ENCODE measurements around the gene EFCC1. TPM values are rescaled to one million over a fixed set of nuclear protein-coding genes. Genes with fewer than 3 reads are reported as not detected.

Gene EFCC1
- total RNA-seq, 2 donors from 2014 or later, result 1.8 to 4.0 TPM

DNA sequence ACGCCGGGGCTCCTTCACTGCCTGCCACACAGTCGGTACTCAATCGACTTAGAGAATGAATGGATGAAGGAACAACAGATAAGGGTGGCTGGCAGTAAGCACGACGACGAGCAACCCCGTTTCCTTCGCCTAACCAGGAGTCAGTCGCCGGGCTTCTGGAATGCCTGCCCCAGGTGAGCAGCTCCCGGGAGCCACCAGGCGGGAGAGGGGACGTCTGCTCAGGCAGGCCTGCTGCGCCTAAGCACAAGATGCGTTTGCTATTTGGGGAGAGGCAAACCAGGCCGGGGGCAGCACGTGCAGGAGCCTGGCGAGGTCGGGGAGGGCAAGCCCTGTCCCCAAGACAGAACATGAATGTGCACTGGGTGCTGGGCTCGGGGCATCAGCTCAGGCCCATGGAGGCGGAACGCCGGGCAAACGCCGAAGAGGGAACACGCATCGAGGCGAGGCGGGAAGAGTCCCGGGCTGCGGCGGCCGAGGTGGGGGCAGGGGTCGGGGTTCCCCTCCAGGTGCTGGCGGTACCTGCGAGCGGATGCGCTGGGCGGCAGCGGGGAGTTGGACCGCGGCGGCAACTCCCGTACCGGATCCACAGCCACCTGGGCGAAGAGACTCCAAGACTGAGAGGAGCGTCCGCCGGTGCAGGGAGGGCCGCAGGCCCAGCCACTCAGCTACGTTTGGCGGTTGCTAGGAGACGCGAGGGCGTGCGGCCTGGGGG, 7.5 kb upstream of the EFCC1 start, which contains the start of gene CFAP92:
TSS of gene CFAP92 (minus strand) at position 616 of the 712 bp plus-strand sequence. CDS start 772 bp downstream, outside the sequence.
- DNase-seq (peak; percentile 91 to 94 (median 93)), ATAC-seq (peak; percentile 97)
- Histone ChIP-seq H3K4me1 (peaks cover 17% of the 10 kb centered on the region), H3K4me3 (no peak within 1 kb of the TSS), H3K27ac (peak within 1 kb of the TSS in 1 of 4 donors; percentile 34), H3K27me3 (no peaks in the 10 kb centered on the region), H3K36me3 (replicated peaks in 1 of 2; ENCODE audit: insufficient read depth in 1 of 2, low read depth in 2 of 2) (no peaks in the 10 kb centered on the region), H3K9me3 (no peaks in the 10 kb centered on the region)
- intact Hi-C loops (cut with DNase I), result no loop called here
- WGBS, 2 donors, result 11 to 22% methylated on average over 23 to 42 of the region's 57 CpGs
- TF ChIP-seq, protein P1, sequence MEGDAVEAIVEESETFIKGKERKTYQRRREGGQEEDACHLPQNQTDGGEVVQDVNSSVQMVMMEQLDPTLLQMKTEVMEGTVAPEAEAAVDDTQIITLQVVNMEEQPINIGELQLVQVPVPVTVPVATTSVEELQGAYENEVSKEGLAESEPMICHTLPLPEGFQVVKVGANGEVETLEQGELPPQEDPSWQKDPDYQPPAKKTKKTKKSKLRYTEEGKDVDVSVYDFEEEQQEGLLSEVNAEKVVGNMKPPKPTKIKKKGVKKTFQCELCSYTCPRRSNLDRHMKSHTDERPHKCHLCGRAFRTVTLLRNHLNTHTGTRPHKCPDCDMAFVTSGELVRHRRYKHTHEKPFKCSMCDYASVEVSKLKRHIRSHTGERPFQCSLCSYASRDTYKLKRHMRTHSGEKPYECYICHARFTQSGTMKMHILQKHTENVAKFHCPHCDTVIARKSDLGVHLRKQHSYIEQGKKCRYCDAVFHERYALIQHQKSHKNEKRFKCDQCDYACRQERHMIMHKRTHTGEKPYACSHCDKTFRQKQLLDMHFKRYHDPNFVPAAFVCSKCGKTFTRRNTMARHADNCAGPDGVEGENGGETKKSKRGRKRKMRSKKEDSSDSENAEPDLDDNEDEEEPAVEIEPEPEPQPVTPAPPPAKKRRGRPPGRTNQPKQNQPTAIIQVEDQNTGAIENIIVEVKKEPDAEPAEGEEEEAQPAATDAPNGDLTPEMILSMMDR (IDR thresholded peaks at IDR 0.05), result no peak
- TF ChIP-seq POLR2A (IDR thresholded peaks at IDR 0.05), result peak in 2 of 3 donors; percentile 48 to 50

DNA sequence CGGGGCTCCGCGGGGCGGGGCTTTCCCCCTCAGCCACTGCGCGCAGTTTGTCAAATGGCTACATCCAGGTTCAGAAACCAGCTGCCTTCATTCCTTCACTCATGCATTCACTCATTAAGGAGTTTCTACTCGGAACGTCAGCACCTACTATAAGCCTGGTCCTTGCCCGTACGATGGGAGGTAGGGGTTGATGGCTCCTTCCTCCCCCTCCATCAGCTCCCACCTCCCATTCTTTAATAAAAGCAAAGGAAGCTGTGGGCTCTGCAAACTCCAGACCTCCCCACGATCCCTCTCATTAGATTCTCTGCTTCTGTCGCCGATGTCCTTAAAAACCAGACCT, 7.0 kb upstream of the EFCC1 start:
- no peaks in the 10 kb centered on the region for H3K9me3 ChIP-seq
- TF ChIP-seq, protein P1 (IDR thresholded peaks at IDR 0.05), result no peak
- TF ChIP-seq POLR2A (IDR thresholded peaks at IDR 0.05), result no peak
- H3K27ac ChIP-seq, result no peak overlapping the region
- no peaks in the 10 kb centered on the region for H3K27me3 ChIP-seq
- WGBS, 2 donors, result 2 to 4% methylated on average over 9 to 13 of the region's 13 CpGs
- no peak for DNase-seq
- H3K4me3 ChIP-seq, result no peak overlapping the region
- intact Hi-C loops (cut with DNase I), result no loop called here
- H3K36me3 ChIP-seq (replicated peaks in 1 of 2; ENCODE audit: insufficient read depth in 1 of 2, low read depth in 2 of 2), result no peaks in the 10 kb centered on the region
- peaks cover 17% of the 10 kb centered on the region for H3K4me1 ChIP-seq
- ATAC-seq, result no peak

DNA sequence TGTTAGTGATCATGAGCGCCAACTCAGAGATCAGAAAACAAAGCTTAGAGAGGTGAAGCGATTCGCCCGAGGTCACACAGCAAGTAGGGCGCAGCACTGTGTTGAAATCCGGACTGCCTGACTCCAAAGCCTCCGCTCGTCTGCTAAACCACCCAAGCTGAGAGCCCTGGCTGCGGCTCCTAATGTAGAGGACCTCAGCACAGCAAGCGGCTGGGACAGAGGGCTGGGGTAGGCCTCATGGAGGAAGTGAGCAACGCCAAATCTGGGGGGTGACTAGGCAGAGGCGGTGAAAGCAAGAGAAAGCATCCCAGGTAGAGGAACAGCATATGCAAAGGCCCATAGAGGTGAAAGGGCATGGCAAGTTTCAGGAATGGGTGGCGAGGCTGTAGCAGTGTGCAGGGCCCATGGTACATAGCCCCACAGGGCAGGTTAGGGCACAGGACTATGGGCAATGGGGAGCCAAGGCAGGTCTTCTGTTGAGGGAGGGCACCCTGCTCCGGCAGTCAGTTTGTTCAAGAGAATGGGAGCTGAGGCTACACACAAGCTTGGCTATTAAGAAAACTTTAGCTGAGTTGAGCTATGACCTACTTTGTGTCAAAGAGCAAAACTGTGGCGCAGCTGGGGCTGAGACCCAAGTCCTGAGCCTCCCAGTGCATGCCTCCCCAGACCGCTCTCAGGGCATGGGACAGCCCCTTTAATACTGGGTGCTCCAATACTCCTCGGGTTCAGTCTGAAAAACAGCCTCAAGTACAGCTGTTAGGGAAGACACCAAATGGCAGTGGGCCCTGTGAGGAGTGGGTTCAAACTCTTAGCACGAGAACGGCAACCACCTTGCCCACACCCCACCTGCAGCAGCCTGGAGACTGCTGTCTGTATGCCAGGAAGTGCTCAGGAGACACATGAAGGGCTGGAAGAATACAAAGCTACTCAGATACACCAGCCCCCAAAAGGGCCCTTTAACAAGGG, 6.2 kb upstream of the EFCC1 start:
- Histone ChIP-seq H3K36me3 (replicated peaks in 1 of 2; ENCODE audit: insufficient read depth in 1 of 2, low read depth in 2 of 2) (no peaks in the 10 kb centered on the region), H3K27ac (no peak overlapping the region), H3K4me3 (no peak overlapping the region), H3K9me3 (no peaks in the 10 kb centered on the region), H3K4me1 (peaks cover 17% of the 10 kb centered on the region), H3K27me3 (no peaks in the 10 kb centered on the region)
- DNase-seq (no peak), ATAC-seq (no peak)
- 64 to 70% methylated on average over 19 of the region's 19 CpGs for WGBS, 2 donors
- intact Hi-C loops (cut with DNase I), result no loop called here
- TF ChIP-seq, protein P1 (IDR thresholded peaks at IDR 0.05), result no peak
- TF ChIP-seq POLR2A (IDR thresholded peaks at IDR 0.05), result no peak

DNA sequence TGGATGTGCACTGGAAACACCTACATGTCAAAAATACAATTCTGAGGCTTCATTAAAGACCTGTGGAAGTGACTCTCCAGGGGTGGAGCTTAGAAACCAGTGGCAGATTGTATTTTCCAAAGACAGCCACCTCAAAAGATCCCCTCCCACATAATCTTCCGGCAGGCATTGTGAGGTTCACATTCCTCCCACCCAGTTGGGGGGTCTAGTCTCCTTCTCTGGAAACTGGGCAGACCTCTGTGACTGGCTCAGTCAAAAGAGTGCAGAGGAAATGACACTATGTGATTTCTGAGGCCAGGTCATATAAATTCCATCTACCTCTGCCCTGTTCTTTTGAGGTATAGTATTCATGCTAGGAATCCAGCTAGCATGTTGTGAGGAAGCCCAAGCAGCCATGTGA, 5.4 kb upstream of the EFCC1 start:
- Histone ChIP-seq H3K4me1 (peaks cover 18% of the 10 kb centered on the region), H3K9me3 (no peaks in the 10 kb centered on the region), H3K36me3 (replicated peaks in 1 of 2; ENCODE audit: insufficient read depth in 1 of 2, low read depth in 2 of 2) (no peaks in the 10 kb centered on the region), H3K27me3 (no peaks in the 10 kb centered on the region), H3K27ac (no peak overlapping the region), H3K4me3 (no peak overlapping the region)
- DNase-seq, result no peak
- TF ChIP-seq POLR2A (IDR thresholded peaks at IDR 0.05), result no peak
- TF ChIP-seq, protein P1 (IDR thresholded peaks at IDR 0.05), result no peak
- intact Hi-C loops (cut with DNase I), result no loop called here
- 100% methylated on average over 1 of the region's 1 CpG; no CpG with 5 or more reads in 1 of the 2 donors for WGBS, 2 donors
- no peak for ATAC-seq
